GM12892 (cell line): ENCODE results near the gene TRIM58.

Experiments
- DNase-seq: peaks from one replicate; pipeline ENCODE4 v3.0.0; 2011; ENCODE audit not compliant: insufficient read length
- FAIRE-seq: peaks from 2 replicates; lab custom pipeline; 2011; peaks lifted over from hg19 to GRCh38; lab: Jason Lieb, UNC
- POLR2A ChIP-seq: IDR thresholded peaks from 2 replicates; pipeline ENCODE4 v1.6.1; 2011; ENCODE audit warnings: low read depth, low read length, control low read depth
- POLR2AphosphoS5 ChIP-seq: IDR thresholded peaks from 2 replicates; pipeline ENCODE4 v1.6.1; 2011; ENCODE audit warnings: low read depth, low read length, control low read depth
- TAF1 ChIP-seq: IDR thresholded peaks from 2 replicates; pipeline ENCODE4 v1.6.1; 2011; ENCODE audit warnings: low read depth, mild to moderate bottlenecking, control low read depth, low read length, borderline replicate concordance

TRIM58 gene

DNA sequence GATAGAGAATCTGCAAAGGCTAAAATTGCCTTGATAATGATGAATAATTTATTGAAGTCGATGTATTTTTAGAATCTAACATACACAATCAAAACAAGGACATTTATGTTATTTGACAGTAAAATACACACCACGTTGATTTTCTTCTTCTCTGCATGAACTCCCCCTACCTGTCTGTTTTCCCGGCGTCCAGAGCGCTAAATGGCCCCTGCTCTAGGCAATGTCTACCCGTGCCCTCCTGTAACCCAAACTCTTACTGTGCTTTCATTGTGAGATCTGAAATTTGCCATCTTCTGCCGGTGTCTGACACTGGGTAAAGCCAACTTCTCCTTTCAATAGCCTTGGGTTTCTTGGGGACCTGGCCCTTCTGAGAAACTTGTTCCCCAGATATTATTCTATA lies 8.6 kb upstream of the TRIM58 start:
- TF ChIP-seq POLR2AphosphoS5 (no peak), TAF1 (no peak), POLR2A (no peak)
- FAIRE-seq (no peak), DNase-seq (no peak)

GRCh38 chr1:247849616-247850015 lies 7.4 kb upstream of the TRIM58 start:
- DNase-seq (no peak), FAIRE-seq (no peak)
- TF ChIP-seq TAF1 (no peak), POLR2A (no peak), POLR2AphosphoS5 (no peak)

DNA sequence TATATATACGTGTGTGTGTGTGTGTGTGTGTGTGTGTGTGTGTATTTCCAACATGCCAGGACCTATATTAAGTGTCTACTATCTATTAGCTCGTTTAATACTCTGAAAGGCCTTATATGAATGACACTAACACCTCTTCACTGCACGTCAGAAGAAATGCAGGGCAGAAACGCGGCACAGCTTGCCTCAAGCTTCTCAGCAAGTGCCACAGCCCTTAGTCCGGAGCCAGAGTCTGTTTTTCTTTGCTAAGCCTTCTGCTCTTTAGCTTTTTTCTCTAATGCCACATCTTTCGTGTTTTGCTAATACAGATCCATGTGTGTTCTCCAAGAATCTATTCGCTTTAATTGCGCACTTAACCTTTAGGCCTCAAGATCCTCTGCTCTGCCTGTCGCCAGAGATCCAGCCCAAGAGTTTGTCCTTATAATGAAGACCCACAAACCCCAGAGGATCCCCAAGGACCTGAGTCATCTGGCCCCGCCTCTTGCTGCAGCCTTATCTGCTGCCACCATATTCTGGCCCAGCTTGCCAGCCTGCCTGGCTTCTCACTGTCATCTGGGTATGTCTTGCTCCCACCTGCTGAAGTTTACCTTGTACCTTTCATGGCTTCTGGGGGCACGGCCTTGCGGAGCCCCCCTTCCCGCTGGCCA lies 2.0 kb upstream of the TRIM58 start:
- FAIRE-seq (no peak), DNase-seq (no peak)
- TF ChIP-seq POLR2A (no peak), POLR2AphosphoS5 (no peak), TAF1 (no peak)

- TF ChIP-seq TAF1, result no peak
- TF ChIP-seq POLR2AphosphoS5, result no peak
- no peak for TF ChIP-seq POLR2A
- FAIRE-seq, result no peak
- no peak for DNase-seq
Observed at GRCh38 chr1:247855911-247856310, 1.1 kb upstream of the TRIM58 start.

DNA sequence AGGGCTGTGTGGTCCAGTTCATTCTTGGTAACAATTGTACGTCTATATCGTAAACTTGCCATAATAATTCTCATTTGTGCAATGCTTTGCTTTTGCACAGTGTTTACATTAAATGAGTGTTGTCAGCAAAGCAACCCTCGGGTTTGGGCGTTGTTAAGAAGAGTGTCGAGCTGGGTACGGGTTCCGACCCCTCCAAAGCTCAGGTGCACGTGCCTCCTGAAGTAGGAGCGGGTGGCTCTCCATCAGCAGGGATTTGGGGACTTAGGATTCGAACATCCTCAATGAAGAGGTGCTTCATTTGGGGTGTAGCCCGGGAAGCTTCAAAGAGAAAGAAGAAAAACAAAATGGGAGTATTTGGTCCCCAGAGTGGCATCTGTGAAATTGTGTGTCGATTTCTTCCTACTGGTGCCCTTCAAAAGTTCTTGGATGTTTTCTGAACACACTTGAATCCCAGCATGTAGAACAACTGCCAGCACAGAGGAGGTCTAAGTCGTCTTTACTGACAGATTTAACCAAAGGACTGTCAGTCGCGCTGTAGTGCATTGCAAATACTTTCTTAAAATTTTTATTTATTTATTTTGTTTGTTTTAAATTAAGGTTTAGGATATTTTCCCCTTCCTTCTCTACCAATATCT lies 1.1 kb downstream of the TRIM58 start:
- TF ChIP-seq POLR2A, result no peak
- no peak for TF ChIP-seq POLR2AphosphoS5
- no peak for TF ChIP-seq TAF1
- DNase-seq (no peak), FAIRE-seq (no peak)

DNA sequence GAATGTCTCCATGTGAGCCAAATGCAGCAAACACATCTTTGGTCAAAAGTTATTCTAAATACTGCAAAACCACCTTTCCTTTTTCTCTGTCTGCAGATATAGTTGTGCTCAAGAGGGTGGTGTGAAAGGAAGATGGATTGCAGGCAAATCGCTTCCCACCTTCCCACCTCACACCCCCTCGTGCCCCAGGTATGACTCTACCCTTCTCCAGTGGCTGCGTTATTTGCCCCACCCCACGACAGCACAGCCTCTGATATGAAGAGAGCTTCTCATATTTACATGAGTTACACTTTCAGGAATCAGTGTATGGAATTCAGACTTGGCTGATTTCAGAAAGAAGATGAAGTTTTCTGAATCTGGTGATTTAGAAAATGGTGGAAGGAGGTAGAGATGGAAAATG lies 5.8 kb downstream of the TRIM58 start:
- FAIRE-seq (no peak), DNase-seq (no peak)
- TF ChIP-seq POLR2A, result no peak
- no peak for TF ChIP-seq TAF1
- no peak for TF ChIP-seq POLR2AphosphoS5

DNA sequence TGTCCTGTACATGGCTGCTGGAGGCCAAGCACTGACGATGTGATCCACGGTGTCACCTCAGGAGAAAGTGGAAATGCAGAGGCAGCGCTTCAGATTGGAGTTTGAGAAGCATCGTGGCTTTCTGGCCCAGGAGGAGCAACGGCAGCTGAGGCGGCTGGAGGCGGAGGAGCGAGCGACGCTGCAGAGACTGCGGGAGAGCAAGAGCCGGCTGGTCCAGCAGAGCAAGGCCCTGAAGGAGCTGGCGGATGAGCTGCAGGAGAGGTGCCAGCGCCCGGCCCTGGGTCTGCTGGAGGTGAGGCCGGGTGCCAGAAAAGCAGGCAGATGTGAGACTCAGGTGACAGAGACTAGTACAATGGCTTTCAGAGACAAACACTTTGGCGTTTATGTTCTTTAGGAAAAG lies 7.7 kb downstream of the TRIM58 start:
- no peak for DNase-seq
- no peak for FAIRE-seq
- no peak for TF ChIP-seq TAF1
- TF ChIP-seq POLR2A, result no peak

- TF ChIP-seq POLR2A (no peak), POLR2AphosphoS5 (no peak), TAF1 (no peak)
- DNase-seq (no peak), FAIRE-seq (no peak)
Observed at GRCh38 chr1:247865416-247865815, 8.4 kb downstream of the TRIM58 start.

- TF ChIP-seq POLR2A (no peak), TAF1 (no peak), POLR2AphosphoS5 (no peak)
- DNase-seq (no peak), FAIRE-seq (no peak)
Observed at GRCh38 chr1:247883346-247883745, 26.4 kb downstream of the TRIM58 start.

DNA sequence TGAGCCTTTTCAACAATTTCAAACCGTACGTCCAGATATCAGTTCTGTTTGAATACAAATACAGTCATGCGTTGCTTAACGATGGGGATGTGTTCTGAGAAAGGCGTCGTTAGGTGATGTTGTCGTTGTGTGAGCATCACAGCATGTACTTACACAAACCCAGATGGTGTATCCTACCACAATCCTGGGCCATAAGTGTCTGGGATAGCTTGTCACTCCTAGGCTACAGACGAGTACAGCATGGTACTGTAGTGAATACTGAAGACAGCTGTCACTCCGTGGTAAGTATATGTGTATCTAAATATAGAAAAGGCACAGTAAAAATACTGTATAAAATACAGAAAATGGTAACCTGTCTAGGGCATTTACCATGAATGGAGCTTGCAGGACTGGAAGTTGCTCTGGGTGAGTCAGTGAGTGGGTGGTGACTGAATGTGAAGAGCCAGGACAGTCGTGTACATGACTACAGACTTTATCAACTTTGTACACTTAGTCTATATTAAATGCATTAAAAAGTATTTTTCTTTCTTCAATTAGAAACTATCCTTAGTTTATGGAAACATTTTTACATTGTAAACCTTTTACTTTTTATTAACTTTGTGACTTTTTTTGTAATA lies 27.9 kb downstream of the TRIM58 start:
- DNase-seq (no peak), FAIRE-seq (no peak)

DNA sequence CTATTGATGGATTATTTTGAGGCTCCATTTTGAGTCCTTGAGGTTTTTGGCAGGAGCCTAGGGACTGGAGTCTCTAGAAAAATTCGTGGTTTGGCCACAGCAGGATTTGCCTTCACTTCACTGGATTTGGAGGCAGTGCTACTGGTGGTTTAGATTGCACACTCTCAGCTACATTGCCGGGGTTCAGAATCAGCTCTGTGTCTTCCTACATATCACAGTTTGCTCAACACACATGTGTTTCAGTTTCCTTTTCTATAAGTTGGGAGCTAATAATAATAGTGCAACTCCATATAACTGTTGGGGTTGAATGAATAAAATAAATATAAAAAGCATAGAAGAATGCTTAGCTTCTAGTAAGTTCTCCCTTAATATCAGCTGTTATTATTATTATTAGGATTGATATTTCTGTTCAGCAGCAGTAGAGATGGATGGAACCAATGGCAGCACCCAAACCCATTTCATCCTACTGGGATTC lies 38.2 kb downstream of the TRIM58 start, which contains the start of gene OR2W3:
Gene OR2W3 (plus strand): TSS at position 425 of the 475 bp plus-strand sequence. CDS start 0 bp downstream, at position 425.
- FAIRE-seq (no peak), DNase-seq (no peak)
- TF ChIP-seq POLR2A (no peak), POLR2AphosphoS5 (no peak), TAF1 (no peak)

More for the DNA sequence above, 27.9 kb downstream of the TRIM58 start:
- TF ChIP-seq TAF1, result no peak
- TF ChIP-seq POLR2A, result no peak
- no peak for TF ChIP-seq POLR2AphosphoS5
